Stomach (tissue), 9 donors: Measurements from ENCODE around the gene POU1F1. TPM values are rescaled to one million over a fixed set of nuclear protein-coding genes. Genes with fewer than 3 reads are reported as not detected.
"Not testable (repeated sequence)": the region's sequence is repeated elsewhere in the genome, so short reads cannot be mapped to it uniquely, and the experiment has no call there.

Experiments used
- DNase-seq, 2 donors: peaks; one replicate each; pipeline versions ENCODE4 v3.0.0 to v3.0.0-alpha.2; 2013 to 2019
- H3K27ac ChIP-seq, 5 donors: fragments of 200-600 bp in 4 of 5; sonication (generic) in 4 of 5; one replicate each; pipeline ENCODE4 v1.5.1; 2013 to 2019; ENCODE audit warnings: mild to moderate bottlenecking in 1 of 5, moderate library complexity in 1 of 5
- H3K27me3 ChIP-seq, 3 donors: fragments of 200-600 bp; sonication (generic); one replicate each; pipeline ENCODE4 v1.5.1; 2017 to 2019; ENCODE audit warnings: mixed run types in 1 of 3
- H3K36me3 ChIP-seq, 4 donors: fragments of 200-600 bp; sonication (generic); 1 replicate in 3 of 4; 2 replicates in 1 of 4; pipeline ENCODE4 v1.5.1; 2016 to 2019
- H3K4me1 ChIP-seq, 4 donors: fragments of 200-600 bp; sonication (generic); one replicate each; pipeline ENCODE4 v1.5.1; 2016 to 2019
- H3K4me3 ChIP-seq, 4 donors: fragments of 200-600 bp; sonication (generic) in 3 of 4; one replicate each; pipeline ENCODE4 v1.5.1; 2016 to 2019; ENCODE audit warnings: mild to moderate bottlenecking in 1 of 4
- H3K9me3 ChIP-seq, 4 donors: fragments of 200-600 bp; sonication (generic); one replicate each; pipeline ENCODE4 v1.5.1; 2016 to 2019
- CTCF ChIP-seq, 7 experiments: fragments of 450-650 bp in 4 of 7; fragments of 200-600 bp in 3 of 7; sonication (generic) in 3 of 7; IDR thresholded peaks; one replicate each; pipeline ENCODE4 v1.5.1; 2016 to 2019; ENCODE audit warnings: antibody characterized with exemption in 7 of 7, control low read depth in 2 of 7, mild to moderate bottlenecking in 1 of 7
- EP300 ChIP-seq: sonication (generic); formaldehyde crosslinking; IDR thresholded peaks from one replicate; pipeline ENCODE4 v1.6.1; 2017; ENCODE audit warnings: antibody characterized with exemption
- POLR2A ChIP-seq, 4 donors: fragments of 450-650 bp; IDR thresholded peaks; one replicate each; pipeline ENCODE4 v1.6.1; 2016; ENCODE audit warnings: antibody characterized with exemption in 4 of 4, control low read depth in 2 of 4, mild to moderate bottlenecking in 1 of 4, moderate library complexity in 1 of 4
- POLR2AphosphoS5 ChIP-seq, 3 donors: sonication (generic); formaldehyde crosslinking; IDR thresholded peaks; one replicate each; pipeline ENCODE4 v1.6.1; 2016; ENCODE audit warnings: antibody characterized with exemption in 3 of 3
- WGBS, 5 donors: extraction: QIAGEN DNeasy Blood & Tissue Kit in 3 of 5; methylation state at CpG; one replicate each; pipeline versions ENCODE4 v1.1.5 to v1.1.7; 2013 to 2018; 5-methylcytosine and 5-hydroxymethylcytosine counted together
- intact Hi-C: fragments of 100-400 bp; cut with DNase I; formaldehyde crosslinking; loops from one replicate; pipeline ENCODE4 v1.15.1; 2023; ENCODE audit warnings: low total_unique reads
- polyA plus RNA-seq, 3 donors: library from polyadenylated mRNA; stranded (reverse); fragments of 200-250 nt; gene quantifications; one replicate each; pipeline ENCODE4 v1.2.3, GENCODE V29; 2013
- total RNA-seq, 5 donors: library from RNA; depleted of rRNA; stranded (reverse); fragments of >200 nt; gene quantifications; one replicate each; pipeline versions ENCODE4 v1.1.0 to v1.2.3, GENCODE V29; 2014 to 2016
- donor health status: healthy with polysubstance abuse.
- donor health status: Bipolar disorder and iron deficiency.
- donor health status: healthy.

The POU1F1 gene
- total and polyA plus RNA-seq, 8 donors = not detected

- TF ChIP-seq CTCF (IDR thresholded peaks at IDR 0.05) (no peak), EP300 (no peak), POLR2A (IDR thresholded peaks at IDR 0.05) (no peak), POLR2AphosphoS5 (IDR thresholded peaks at IDR 0.05) (no peak)
- 84 to 100% (median 94%) methylated on average over 1 of the region's 1 CpG for WGBS, 5 donors
- Histone ChIP-seq H3K27me3 (no peaks in the 10 kb centered on the region), H3K27ac (no peak overlapping the region), H3K36me3 (peaks cover 7 to 74% (median 54%) of the 10 kb centered on the region in 4 donors), H3K4me1 (peaks cover 0 to 5% (median 0%) of the 10 kb centered on the region in 4 donors), H3K9me3 (no peaks in the 10 kb centered on the region), H3K4me3 (no peak overlapping the region)
- intact Hi-C loops = no loop called here
- no peak for DNase-seq
Measured at GRCh38 chr3:87248831-87249230, 27.6 kb downstream of the POU1F1 start.

GRCh38 chr3:87248231-87248630 is 28.2 kb downstream of the POU1F1 start:
- H3K4me3 ChIP-seq, H3K9me3 ChIP-seq, H3K27me3 ChIP-seq, H3K4me1 ChIP-seq, intact Hi-C loops, H3K27ac ChIP-seq, DNase-seq: not testable (repeated sequence)
- 95 to 98% (median 95%) methylated on average over 6 of the region's 6 CpGs for WGBS, 5 donors
- H3K36me3 ChIP-seq = peaks cover 1 to 68% (median 48%) of the 10 kb centered on the region in 4 donors

- WGBS, 5 donors = 61 to 96% (median 71%) methylated on average over 1 of the region's 1 CpG
- Histone ChIP-seq H3K27ac (no peak overlapping the region), H3K36me3 (peaks cover 0 to 65% (median 46%) of the 10 kb centered on the region in 4 donors), H3K9me3 (no peaks in the 10 kb centered on the region), H3K4me1 (peaks cover 0 to 15% (median 3%) of the 10 kb centered on the region in 4 donors), H3K4me3 (no peak overlapping the region), H3K27me3 (no peaks in the 10 kb centered on the region)
- intact Hi-C loops = no loop called here
- DNase-seq = no peak
- TF ChIP-seq CTCF (IDR thresholded peaks at IDR 0.05) (no peak), EP300 (no peak), POLR2A (IDR thresholded peaks at IDR 0.05) (no peak)
Measured at GRCh38 chr3:87247430-87247773, 29.0 kb downstream of the POU1F1 start.

GRCh38 chr3:87246662-87247429 is 29.5 kb downstream of the POU1F1 start:
- WGBS, 5 donors = 64 to 74% (median 71%) methylated on average over 3 of the region's 3 CpGs
- intact Hi-C loops = no loop called here
- peaks cover 0 to 16% (median 3%) of the 10 kb centered on the region in 4 donors for H3K4me1 ChIP-seq

More at GRCh38 chr3:87246662-87247429, 29.5 kb downstream of the POU1F1 start:
- no peak overlapping the region for H3K27ac ChIP-seq
- TF ChIP-seq CTCF (IDR thresholded peaks at IDR 0.05) (no peak), POLR2AphosphoS5 (IDR thresholded peaks at IDR 0.05) (no peak), POLR2A (IDR thresholded peaks at IDR 0.05) (no peak), EP300 (no peak)
- H3K36me3 ChIP-seq = peaks cover 0 to 60% (median 43%) of the 10 kb centered on the region in 4 donors
- no peak for DNase-seq
- no peaks in the 10 kb centered on the region for H3K9me3 ChIP-seq
- no peak overlapping the region for H3K4me3 ChIP-seq
- no peaks in the 10 kb centered on the region for H3K27me3 ChIP-seq
